Cardiac fibroblast (primary cell): ENCODE results near the gene GPC3.

Source experiments
- DNase-seq, 2 donors: peaks; one replicate each; pipeline versions ENCODE4 v3.0.0 to v3.0.0-alpha.2; 2010; ENCODE audit warnings: low read depth in 2 of 2
- H3K4me3 ChIP-seq, 2 donors: replicated peaks in 1 of 2; 1 replicate in 1 of 2; 2 replicates in 1 of 2; pipeline ENCODE4 v1.5.1; 2011; ENCODE audit warnings: low read depth in 2 of 2, low read length in 2 of 2, mild to moderate bottlenecking in 2 of 2, moderate library complexity in 1 of 2
- CTCF ChIP-seq: IDR thresholded peaks from one replicate; pipeline ENCODE4 v1.5.1; 2011; ENCODE audit warnings: low read depth, mild to moderate bottlenecking, low read length, inconsistent platforms

Gene GPC3

DNA sequence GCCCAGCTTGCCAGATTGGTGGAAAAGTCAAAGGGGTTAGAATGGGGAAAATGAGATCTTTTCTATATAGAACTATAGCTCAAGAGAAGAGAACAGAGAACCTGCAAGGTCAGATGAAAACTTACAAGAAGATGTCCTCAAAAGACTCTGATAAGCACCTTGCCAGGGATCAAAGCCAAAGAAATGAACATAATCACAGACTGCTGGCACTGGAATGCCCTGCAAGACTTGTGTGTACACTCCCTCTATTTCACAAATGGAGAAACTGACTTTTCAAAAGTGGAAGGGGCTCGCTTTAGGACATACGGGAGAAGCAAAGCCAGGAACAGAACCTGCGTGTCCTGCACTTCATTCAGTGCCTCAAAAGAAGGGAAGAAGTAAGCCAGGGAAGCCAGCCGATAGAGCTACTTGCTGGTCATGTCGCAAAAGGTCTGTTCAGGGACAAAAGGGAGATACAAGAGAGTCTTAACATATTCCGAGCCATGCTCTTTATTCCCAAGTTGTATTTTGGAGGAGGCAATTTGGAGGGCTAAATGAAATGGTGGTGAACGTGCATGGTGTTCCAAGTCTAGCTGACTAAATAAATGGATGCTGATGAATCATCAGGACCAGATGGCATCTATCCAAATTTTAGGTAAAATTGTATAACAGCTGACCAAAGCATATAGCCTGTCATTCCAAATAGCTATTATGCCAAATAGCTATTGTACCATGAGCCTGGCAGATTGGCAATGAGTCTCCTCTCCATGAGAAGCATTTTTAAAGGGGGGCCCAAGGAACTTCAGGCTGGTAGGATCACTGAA is 394.5 kb downstream of the GPC3 start:
- H3K4me3 ChIP-seq: no peak overlapping the region
- DNase-seq: no peak
- no peak for TF ChIP-seq CTCF

GRCh38 chrX:133588827-133589226 is 396.6 kb downstream of the GPC3 start:
- H3K4me3 ChIP-seq: no peak overlapping the region
- DNase-seq: no peak
- no peak for TF ChIP-seq CTCF

- no peak overlapping the region for H3K4me3 ChIP-seq
- no peak for TF ChIP-seq CTCF
- no peak for DNase-seq
Observed at GRCh38 chrX:133587818-133588217, 397.6 kb downstream of the GPC3 start.

- no peak for DNase-seq
- no peak for TF ChIP-seq CTCF
- no peak overlapping the region for H3K4me3 ChIP-seq
Observed at GRCh38 chrX:133587071-133587470, 398.3 kb downstream of the GPC3 start.

GRCh38 chrX:133586443-133586842 is 399.0 kb downstream of the GPC3 start:
- H3K4me3 ChIP-seq: no peak overlapping the region
- no peak for DNase-seq
- no peak for TF ChIP-seq CTCF

DNA sequence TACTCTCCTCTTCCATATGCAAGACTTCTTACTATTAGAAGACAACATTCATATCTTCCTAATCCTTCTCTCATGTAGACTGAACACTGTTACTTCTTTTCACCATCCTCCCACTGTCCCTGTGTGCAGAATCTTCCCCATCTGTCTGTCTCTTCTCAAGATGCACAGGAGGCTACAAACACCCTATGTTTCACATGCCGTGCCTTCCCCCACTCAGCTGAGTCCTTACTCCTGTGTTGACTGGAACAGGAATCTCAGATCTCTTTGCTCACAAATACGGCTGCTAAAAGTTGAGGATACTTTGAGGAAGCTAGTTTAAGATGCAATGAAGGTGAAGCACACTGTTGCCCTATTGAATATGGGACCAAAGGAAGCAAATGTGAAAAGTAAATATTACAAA is 401.6 kb downstream of the GPC3 start:
- no peak overlapping the region for H3K4me3 ChIP-seq
- TF ChIP-seq CTCF: no peak
- no peak for DNase-seq

GRCh38 chrX:133580625-133581024 is 404.8 kb downstream of the GPC3 start:
- H3K4me3 ChIP-seq: no peak overlapping the region
- no peak for DNase-seq
- no peak for TF ChIP-seq CTCF
